Hindlimb muscle (tissue), 1 donor: ENCODE data around the gene PDE2A. TPM values are rescaled to one million over a fixed set of nuclear protein-coding genes. Genes with fewer than 3 reads are reported as not detected.
"Not testable (repeated sequence)": the region's sequence is repeated elsewhere in the genome, so short reads cannot be mapped to it uniquely, and the experiment has no call there.

Source experiments
- DNase-seq: peaks from one replicate; pipeline ENCODE4 v3.0.0-alpha.2; 2013
- polyA plus RNA-seq: library from polyadenylated mRNA; unstranded; fragments of 120-200 nt; gene quantifications from one replicate; pipeline ENCODE4 v1.2.1, GENCODE V29; 2013; ENCODE audit not compliant: insufficient read length

The PDE2A gene
- polyA plus RNA-seq, 1 donor = 22.4 TPM

- DNase-seq = no peak
Measured at GRCh38 chr11:72574548-72575460, 99.4 kb downstream of the PDE2A start.

GRCh38 chr11:72573855-72574445, 100.3 kb downstream of the PDE2A start:
- DNase-seq = no peak

GRCh38 chr11:72573072-72573854, 101.0 kb downstream of the PDE2A start:
- no peak for DNase-seq

GRCh38 chr11:72572540-72572939, 101.7 kb downstream of the PDE2A start:
- not testable (repeated sequence) for DNase-seq

- DNase-seq = no peak
Measured at GRCh38 chr11:72570893-72571661, 103.1 kb downstream of the PDE2A start.

- DNase-seq = no peak
Measured at GRCh38 chr11:72569966-72570892, 104.0 kb downstream of the PDE2A start.

- no peak for DNase-seq
Measured at GRCh38 chr11:72568861-72569260, 105.4 kb downstream of the PDE2A start.

- no peak for DNase-seq
Measured at GRCh38 chr11:72562431-72562830, 111.8 kb downstream of the PDE2A start.

- DNase-seq = no peak
Measured at GRCh38 chr11:72561856-72562255, 112.4 kb downstream of the PDE2A start.

GRCh38 chr11:72560864-72561263, 113.4 kb downstream of the PDE2A start:
- DNase-seq = not testable (repeated sequence)

GRCh38 chr11:72556433-72556832, 117.8 kb downstream of the PDE2A start:
- no peak for DNase-seq

GRCh38 chr11:72555014-72555522, 119.2 kb downstream of the PDE2A start:
- not testable (repeated sequence) for DNase-seq

- DNase-seq = no peak
Measured at GRCh38 chr11:72553706-72554105, 120.5 kb downstream of the PDE2A start.

- DNase-seq = no peak
Measured at GRCh38 chr11:72552399-72552910, 121.8 kb downstream of the PDE2A start.

- DNase-seq = no peak
Measured at GRCh38 chr11:72551571-72551970, 122.7 kb downstream of the PDE2A start.

- no peak for DNase-seq
Measured at GRCh38 chr11:72548463-72548862, 125.8 kb downstream of the PDE2A start.

GRCh38 chr11:72546866-72547265, 127.4 kb downstream of the PDE2A start:
- no peak for DNase-seq

- DNase-seq = no peak
Measured at GRCh38 chr11:72544589-72544988, 129.6 kb downstream of the PDE2A start.

GRCh38 chr11:72543849-72544542, 130.2 kb downstream of the PDE2A start:
- no peak for DNase-seq
